Measurements from ENCODE around the gene VAC14.

GRCh38 chr16:70695331-70696070, 105.5 kb downstream of the VAC14 start:
- TF ChIP-seq POLR2A (IDR thresholded peaks at IDR 0.05; ENCODE audit: low read depth): no peak
- TF ChIP-seq POLR2AphosphoS5 (IDR thresholded peaks at IDR 0.05): no peak
- no peak for TF ChIP-seq CTCF (IDR thresholded peaks at IDR 0.05)

All from esophagus muscularis mucosa (tissue), 3 donors.